ENCODE data around the gene TOMM7.

The TOMM7 gene

DNA sequence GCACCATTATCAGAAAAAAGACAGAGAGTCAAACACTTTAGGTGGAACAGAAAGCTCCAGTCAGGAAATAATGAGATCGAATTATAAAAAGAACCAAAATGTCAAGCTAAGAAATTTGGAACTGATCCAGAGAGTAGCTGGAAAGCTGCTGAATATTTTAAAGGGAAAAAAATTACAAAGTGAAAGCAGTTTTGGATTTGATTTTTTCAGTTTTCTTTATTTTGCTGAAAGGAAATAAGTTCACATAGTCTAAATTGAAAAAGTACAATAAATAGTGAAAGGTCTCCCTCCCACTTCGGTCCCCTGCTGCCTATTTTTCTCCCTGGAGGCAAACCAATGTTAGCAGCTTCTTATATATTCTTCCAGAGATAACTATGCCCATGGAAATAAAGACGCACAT, 11.3 kb upstream of the TOMM7 start:
- FAIRE-seq: no peak
- TF ChIP-seq, protein P1, sequence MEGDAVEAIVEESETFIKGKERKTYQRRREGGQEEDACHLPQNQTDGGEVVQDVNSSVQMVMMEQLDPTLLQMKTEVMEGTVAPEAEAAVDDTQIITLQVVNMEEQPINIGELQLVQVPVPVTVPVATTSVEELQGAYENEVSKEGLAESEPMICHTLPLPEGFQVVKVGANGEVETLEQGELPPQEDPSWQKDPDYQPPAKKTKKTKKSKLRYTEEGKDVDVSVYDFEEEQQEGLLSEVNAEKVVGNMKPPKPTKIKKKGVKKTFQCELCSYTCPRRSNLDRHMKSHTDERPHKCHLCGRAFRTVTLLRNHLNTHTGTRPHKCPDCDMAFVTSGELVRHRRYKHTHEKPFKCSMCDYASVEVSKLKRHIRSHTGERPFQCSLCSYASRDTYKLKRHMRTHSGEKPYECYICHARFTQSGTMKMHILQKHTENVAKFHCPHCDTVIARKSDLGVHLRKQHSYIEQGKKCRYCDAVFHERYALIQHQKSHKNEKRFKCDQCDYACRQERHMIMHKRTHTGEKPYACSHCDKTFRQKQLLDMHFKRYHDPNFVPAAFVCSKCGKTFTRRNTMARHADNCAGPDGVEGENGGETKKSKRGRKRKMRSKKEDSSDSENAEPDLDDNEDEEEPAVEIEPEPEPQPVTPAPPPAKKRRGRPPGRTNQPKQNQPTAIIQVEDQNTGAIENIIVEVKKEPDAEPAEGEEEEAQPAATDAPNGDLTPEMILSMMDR (IDR thresholded peaks at IDR 0.05; ENCODE audit: insufficient read depth, missing control alignments): no peak

DNA sequence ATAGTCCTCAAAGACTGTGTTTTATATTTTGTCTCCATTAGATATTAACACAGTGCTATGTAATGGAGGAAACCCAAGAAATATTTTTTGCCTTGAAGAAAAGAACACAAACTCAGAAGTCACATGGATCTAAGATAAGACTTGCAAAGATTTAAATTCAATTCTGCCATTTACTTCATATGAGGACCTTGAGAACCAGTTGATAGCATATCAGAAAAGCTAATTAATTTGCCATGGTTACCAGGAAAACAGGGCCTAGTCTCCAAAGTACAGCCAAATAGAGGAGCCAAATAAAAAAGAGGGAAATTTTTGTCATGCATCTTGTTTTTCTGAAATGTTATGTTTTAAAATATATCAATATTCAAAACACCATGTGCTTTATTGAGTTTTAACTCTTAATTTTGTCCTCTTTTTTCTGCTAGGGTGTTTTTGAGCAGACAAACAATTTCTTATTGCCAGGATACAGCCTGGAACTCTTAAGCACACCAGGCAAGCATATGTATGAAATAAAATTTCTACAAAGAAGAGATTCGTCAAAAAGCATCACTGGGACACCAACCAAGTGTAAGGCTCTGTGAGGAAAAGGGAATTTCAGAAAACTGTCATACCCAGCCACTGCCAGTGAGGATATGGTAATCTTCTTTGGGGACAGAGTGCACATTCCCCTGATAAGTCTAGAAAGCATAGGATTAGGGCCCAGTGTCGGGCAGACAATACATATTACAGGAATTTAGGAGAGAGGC, 10.6 kb upstream of the TOMM7 start:
- no peak for FAIRE-seq

More for the DNA sequence above, 11.3 kb upstream of the TOMM7 start:
- no peak for DNase-seq (ENCODE audit: insufficient read length, low spot score)

DNA sequence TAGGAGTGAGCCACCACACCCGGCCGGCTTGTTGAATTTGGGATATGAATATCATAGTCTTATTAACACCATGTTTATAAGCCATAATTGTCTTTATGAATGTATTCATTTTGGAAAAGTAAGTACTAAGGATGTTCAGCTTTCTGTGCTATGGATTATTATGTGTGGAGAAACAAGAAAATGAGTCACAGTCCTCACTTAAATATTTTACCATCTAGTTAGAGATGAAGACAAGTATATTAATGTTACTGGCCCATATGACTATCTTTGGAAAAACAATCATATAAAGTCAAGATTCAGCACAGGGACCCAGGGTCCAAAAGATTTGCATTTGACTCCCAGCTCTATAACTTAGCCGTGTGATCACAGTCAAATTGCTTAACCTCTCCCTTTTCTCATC, 9.8 kb upstream of the TOMM7 start:
- FAIRE-seq: no peak
- TF ChIP-seq, protein P1 (IDR thresholded peaks at IDR 0.05; ENCODE audit: insufficient read depth, missing control alignments): no peak
- no peak for DNase-seq (ENCODE audit: insufficient read length, low spot score)

More for the DNA sequence above, 10.6 kb upstream of the TOMM7 start:
- TF ChIP-seq, protein P1 (IDR thresholded peaks at IDR 0.05; ENCODE audit: insufficient read depth, missing control alignments): no peak
- DNase-seq (ENCODE audit: insufficient read length, low spot score): no peak

DNA sequence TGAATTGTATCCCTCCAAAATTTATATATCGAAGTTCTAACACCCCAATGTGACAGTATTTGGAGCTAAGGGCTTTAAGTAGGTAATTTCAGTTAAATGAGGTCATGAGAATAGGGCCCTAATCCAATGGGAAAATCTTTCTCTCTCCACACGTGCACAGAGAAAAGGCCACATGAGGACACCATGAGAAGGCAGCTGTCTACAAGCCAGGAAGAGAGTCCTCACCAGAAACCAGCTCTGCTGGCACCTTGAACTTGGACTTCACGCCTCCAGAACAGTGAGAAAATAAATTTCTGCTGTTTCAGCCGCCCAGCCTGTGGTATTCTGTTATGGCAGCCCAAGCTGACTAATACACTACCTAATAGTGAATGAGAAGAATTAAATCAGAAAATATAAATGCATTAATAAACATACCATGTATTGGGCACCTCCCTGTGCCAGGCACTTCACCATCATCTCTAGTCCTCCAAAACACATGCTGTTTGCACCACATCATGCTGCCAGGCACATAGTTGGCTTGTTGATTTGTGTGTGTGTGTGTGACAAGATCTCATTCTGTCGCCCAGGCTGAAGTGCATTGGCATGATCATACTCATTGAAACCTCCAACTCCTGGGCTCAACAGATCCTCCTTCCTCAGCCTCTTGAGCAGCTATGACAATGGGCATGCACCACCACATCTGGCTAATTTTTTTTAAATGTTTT, 9.1 kb upstream of the TOMM7 start:
- FAIRE-seq (no peak), DNase-seq (ENCODE audit: insufficient read length, low spot score) (no peak)
- TF ChIP-seq, protein P1 (IDR thresholded peaks at IDR 0.05; ENCODE audit: insufficient read depth, missing control alignments): no peak

DNA sequence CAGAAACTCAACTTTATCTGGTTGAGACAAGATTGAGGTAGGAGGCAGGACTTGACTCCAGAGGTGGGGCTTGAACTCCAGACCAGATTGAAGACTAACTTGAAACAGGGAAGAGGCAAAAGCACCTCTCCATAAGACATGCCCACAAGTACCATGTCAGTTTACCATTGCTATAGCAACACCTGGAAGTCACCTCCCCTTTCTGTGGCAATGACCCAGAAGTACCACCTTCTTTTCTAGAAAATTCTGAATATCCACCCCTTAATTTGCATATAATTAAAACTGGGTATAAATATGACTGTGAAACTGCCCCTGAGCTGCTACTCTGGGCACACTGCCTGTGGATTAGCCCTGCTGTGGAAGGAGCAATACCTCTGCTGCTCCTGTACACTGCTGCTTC, 4.9 kb upstream of the TOMM7 start:
- FAIRE-seq: no peak
- TF ChIP-seq, protein P1 (IDR thresholded peaks at IDR 0.05; ENCODE audit: insufficient read depth, missing control alignments): no peak

DNA sequence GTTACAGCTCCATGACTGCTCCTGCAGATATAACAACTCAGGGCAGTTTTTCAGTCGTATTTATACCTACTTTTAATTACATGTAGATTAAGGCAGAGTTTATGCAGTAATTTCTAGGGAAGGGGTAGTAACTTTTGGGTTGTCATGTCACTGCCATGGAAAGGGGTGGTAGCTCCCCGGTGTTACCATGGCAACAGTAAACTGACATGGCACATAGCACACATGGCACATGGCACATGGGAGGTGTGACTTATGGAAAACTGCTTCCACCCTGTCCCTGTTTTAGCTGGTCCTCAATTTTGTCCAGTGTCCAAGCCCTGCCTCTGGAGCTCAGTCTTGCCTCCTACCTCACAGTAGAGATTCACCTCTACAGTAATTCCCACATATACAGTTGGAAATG, 3.9 kb upstream of the TOMM7 start:
- no peak for FAIRE-seq
- DNase-seq (ENCODE audit: insufficient read length, low spot score): no peak
- TF ChIP-seq, protein P1 (IDR thresholded peaks at IDR 0.05; ENCODE audit: insufficient read depth, missing control alignments): no peak

More for the DNA sequence above, 4.9 kb upstream of the TOMM7 start:
- DNase-seq (ENCODE audit: insufficient read length, low spot score): no peak

DNA sequence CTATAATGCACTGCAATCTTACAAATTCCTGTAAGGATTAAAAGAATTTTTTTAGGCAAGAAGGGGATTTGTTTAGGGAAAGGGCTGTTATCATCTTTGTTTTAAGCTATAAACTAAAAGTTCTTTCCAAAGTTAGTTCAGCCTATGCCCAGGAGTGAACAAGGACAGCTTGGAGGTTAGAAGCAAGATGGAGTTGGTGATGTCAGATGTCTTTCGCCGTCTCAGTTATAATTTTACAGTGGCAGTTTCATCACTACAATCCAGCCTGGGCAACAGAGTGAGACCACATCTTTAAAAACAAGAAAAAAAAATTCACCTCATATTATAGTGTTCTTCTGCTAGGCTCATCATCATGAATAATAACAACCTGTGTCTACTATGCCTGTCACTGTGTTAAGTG, 2.1 kb upstream of the TOMM7 start:
- FAIRE-seq: no peak
- TF ChIP-seq, protein P1 (IDR thresholded peaks at IDR 0.05; ENCODE audit: insufficient read depth, missing control alignments): no peak
- no peak for DNase-seq (ENCODE audit: insufficient read length, low spot score)
